ENCODE results near the gene MSRB3.
"Not testable (repeated sequence)": the region's sequence is repeated elsewhere in the genome, so short reads cannot be mapped to it uniquely, and the experiment has no call there.

The MSRB3 gene

DNA sequence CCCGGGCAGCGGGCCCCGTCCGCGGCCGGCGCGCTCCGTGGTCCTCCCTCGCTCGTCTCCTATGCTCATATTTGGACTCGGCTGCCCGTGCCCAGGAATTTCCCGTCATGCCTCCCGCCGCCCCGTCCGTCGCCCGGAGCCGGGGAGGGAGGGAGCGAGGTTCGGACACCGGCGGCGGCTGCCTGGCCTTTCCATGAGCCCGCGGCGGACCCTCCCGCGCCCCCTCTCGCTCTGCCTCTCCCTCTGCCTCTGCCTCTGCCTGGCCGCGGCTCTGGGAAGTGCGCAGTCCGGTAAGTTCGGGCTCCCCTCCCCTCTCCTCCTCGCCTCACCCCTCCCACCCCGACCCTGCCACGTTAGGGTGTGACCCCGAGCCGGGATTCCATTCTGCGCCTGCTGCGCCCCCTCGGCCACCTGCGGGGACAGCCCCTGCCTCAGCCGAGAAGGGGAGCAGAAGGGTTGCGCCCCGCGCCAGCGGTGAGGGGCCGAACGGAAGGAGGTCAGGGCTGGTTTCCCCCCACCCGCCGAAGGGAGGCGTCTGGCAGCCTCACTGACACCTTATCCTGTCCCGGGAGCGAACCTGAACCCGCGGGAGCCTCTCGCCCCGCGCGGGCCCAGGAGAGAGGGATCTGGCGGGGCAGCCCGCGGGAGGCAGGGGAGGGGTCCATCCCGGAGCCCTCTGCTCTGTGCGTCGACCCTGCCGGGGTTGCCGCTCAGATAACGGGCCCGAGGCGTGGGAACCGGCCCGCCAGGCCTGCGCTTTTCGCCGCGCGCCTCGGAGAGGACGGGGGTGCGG is at the start of gene MSRB3:
Gene MSRB3, plus strand, starts transcription at position 108 of the 793 bp plus-strand sequence. CDS start 29,897 bp downstream, outside the sequence.
- DNase-seq (ENCODE audit: low spot score), result peak; percentile 95

GRCh38 chr12:65229441-65229840 is 49.0 kb upstream of the MSRB3 start:
- DNase-seq (ENCODE audit: low spot score), result no peak

DNA sequence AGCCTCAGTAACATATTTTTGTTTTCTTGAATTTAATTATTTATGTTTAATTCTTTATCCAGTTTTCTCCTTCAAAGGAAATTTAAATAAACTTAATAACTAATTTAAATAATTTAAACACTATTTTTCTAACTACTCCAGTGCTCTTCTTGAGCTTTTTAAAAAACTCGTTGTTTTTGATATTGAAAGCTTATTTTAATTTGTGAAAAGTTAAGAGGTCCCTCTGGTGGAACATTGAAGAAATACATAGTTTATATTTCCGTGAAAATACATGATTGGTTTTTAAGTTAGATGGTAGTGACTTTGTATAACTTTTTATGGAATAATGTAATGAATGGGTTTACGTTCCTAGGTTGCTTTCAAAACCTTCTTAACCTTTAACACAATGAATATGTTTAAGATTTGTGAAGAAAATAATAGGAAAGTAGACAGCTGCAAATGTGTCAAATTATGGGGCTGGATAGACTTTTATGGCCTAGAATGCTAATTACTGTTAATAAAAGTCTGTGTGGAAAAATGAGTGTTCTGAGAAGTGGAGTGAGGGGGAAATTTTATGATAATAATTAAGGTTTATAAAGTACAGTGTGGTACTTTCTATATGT is 45.9 kb upstream of the MSRB3 start:
- peak; percentile 24 for DNase-seq (ENCODE audit: low spot score)

DNA sequence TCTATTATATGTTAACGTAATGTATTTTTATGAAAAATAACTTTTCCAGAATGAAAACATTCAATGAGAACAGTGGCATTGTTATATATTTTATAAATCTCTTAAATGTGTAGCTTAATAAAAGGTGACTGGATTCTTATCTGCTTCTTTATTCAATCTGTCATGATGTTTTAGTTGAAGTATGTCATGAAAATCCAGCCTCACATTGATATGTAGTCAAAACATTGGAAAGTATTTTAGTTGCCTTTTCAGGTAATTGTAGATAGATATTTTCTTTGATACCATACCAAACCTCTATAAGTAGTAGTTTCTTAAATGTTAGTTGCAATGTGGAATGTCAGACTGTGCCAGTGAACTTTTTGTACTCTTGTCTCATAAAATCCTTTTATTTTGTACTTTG is 41.3 kb upstream of the MSRB3 start:
- DNase-seq (ENCODE audit: low spot score), result no peak

DNA sequence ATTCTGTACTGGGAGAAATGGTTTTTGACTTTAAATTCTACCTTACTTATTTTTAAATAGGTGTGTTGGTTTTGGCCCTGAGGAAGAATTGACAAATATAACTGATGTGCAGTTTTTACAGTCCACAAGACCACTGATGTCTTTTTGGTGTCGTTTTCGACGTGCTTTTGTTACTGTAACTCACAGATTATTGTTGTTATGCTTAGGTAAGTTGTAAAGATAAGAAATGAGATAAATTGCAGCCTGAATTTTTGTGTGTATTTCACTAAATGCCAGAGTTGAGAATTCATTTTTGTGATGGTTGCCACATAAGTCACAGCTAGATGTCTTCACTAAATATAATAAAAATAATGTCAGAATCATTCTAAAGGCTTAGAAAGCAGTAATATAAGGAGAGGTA is 39.9 kb upstream of the MSRB3 start:
- DNase-seq (ENCODE audit: low spot score), result no peak

GRCh38 chr12:65248656-65249633 is 29.5 kb upstream of the MSRB3 start:
- DNase-seq (ENCODE audit: low spot score), result no peak

DNA sequence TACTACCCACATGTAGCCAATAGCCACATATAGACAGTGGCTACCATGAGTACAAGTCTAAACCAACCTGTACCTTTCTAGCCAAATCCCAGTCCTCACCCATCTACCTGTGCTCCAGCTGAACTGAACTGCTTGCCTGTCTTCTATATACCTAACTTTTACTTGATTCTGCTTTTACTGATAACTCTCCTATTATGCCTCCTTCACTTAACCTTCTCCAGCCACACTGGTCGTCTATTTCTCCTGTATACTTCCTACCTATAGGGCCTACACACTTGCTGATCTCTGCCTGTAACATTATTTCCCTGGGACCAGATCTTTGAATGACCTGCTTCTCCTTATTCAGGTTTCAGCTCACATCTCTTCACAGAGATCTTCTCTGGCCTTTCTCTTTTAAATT is 26.0 kb upstream of the MSRB3 start:
- no peak for DNase-seq (ENCODE audit: low spot score)

DNA sequence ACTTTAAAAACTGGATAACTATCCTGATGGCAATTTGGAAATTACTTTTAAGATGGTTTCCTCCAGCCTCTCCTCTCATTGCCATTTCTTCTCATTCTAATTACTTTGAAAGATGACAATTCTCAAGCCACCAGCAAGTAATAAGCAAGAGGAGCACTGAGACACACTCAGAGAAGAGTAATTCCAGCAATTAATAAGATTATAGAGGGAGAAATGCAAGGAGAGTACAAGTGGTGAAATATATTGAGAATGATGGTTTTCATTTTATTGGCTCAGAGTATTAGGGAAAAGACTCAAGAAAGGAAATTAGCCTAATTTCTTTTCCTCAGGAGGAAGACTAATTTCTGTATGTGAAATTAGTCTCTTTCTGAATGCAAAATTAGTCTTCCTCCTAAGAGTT is 20.5 kb upstream of the MSRB3 start:
- DNase-seq (ENCODE audit: low spot score), result no peak

GRCh38 chr12:65259501-65259900 is 19.0 kb upstream of the MSRB3 start:
- no peak for DNase-seq (ENCODE audit: low spot score)

DNA sequence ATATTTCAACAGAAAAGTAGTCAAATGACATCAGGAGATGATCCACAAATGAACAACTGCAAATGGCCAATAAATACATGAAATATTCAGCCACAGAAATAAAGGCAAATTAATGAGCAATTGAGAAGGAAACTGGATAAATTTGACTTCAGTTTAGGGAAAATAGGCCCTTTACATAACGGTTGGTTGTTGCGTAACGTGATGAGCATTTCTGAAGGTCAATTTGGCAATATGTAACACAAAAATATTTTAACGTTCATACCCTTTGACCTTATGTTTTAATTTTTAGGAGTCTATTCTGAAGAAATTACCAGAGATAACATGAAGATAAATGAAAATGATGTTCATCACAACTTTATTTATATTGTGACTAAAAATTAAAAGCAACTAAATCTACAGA is 14.7 kb upstream of the MSRB3 start:
- no peak for DNase-seq (ENCODE audit: low spot score)

- no peak for DNase-seq (ENCODE audit: low spot score)
These were observed 12.1 kb upstream of the MSRB3 start for GRCh38 chr12:65266408-65266807.

DNA sequence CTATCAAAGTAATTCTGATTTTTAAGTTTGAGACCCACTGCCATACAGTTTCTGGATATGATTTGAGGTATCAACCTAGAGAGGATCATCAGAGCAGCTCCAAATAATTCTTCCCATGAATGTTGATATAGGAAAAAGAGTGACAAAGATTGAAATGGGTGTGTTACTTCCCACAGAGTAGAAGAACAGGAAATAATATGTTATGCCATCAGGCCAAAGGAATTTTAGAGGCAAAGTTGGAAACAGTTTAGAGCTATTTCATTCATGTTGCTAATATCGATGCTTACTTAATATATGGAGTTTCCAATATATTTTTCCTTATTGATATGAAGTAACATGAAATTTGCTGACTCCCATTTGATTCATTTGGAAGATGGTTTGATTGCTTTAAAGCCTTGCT is 8.9 kb upstream of the MSRB3 start:
- DNase-seq (ENCODE audit: low spot score), result peak; percentile 13

- no peak for DNase-seq (ENCODE audit: low spot score)
These were observed 3.7 kb upstream of the MSRB3 start for GRCh38 chr12:65274602-65275272.

DNA sequence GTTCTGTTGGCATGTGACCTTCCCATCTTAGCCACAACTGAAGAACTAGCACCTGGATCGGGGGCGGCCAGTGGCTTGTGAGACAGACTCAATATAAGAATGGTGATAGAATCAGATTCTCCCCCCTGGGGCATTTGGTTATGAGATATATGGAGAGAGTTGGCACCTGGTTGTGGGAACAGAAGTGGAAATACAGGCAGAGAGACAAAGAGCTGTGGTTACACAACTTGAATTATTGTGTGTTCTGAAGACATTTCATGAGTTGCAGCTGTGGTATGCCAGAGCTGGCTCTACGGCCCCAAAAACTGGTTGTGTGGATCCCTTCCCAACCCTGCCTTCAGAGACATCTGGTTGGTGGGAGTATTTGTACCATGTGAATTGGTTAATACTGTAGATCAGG is 2.9 kb upstream of the MSRB3 start:
- DNase-seq (ENCODE audit: low spot score), result no peak

DNA sequence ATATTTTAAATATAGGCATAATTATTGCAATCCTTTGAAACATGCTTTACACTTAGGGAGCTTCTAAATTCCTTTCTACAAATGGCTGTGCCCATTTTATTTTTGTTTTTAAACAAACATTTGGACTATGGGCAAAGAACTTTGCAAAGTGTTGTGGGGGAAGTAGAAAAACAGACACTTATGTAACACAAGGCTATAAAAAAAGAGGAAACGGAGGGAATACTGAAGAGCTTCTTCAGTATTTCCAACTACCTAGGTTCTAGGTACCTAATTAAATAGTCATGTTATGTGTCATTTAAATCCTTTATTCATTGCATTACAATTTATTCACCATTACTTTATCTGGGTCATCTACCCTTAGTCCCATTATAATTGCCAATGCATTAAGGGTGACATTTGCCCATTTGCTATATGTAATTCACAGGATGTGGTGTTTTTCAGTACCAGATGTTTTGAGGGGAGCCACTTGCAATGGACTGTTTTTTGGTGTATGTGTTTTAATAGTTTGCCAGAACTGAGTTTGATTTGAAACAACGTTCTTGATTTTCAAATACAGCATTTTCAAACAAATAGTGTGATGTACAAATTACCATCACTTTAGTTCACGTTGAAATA is 1.5 kb upstream of the MSRB3 start:
- DNase-seq (ENCODE audit: low spot score), result no peak

GRCh38 chr12:65277994-65278575 is 398 bp upstream of the MSRB3 start:
- peak; percentile 9 for DNase-seq (ENCODE audit: low spot score)

DNA sequence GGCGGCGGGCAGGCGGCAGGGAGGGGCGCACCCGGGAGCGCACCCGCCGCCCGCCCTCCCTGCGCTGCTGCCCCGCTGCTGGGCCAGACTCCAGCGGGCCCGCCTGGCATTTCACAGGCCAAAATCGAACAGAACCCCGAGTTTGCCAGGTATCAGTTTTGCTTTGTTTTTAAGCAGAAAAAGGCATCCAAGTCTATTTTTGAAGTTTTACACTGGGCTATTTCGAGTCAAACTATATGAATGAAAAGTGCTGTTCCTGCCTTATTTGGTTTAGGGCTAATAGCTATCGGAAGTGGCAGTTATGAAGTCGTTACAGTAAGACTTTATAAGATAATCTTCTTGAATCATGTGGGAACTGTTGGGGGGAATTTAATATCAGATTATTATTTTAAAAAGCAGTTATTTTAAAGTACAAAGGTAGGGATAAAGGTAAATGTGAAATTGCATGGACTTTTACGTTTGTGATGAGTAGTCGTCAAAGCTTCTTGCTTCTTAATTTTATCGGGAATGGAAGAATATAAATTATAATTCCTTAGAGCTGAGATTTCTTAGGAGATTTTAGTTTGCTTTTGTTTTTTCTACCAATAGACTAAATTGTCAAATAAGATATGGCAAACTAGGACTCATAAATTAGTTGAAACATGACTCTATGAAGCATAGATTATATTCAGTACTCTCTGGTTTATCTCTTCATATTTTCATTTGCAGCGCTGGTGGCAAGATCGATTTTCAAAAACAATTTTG is 1.1 kb downstream of the MSRB3 start:
- peak; percentile 88 for DNase-seq (ENCODE audit: low spot score)

- DNase-seq (ENCODE audit: low spot score), result peak; percentile 12
These were observed 1.8 kb downstream of the MSRB3 start for GRCh38 chr12:65280306-65280705.

DNA sequence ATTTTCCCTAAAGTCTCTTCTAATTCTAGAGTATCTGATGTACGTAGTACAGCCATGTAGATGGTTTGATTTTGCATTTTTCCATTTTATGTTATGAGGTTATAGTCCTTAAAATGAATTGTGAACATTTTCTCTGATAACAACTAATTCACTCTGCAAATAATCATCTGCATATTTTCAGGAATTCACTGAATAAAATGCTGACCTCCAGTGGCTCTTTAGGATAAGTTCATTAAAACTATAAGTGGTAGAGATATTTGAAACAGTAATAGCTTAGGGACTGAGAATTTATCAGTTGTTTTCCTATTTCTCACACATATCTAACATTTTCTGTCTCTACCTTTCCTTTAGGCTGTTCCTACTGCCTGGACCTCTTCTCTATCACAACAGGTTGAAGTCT is 4.4 kb downstream of the MSRB3 start:
- DNase-seq (ENCODE audit: low spot score), result no peak

- not testable (repeated sequence) for DNase-seq (ENCODE audit: low spot score)
These were observed 7.0 kb downstream of the MSRB3 start for GRCh38 chr12:65285532-65285931.
